Stimulated activated CD4-positive, alpha-beta T cell treated with anti-CD3 and anti-CD28 coated beads, TNF-alpha, amount 100 ng/mL, for 4 hours (primary cell): Measurements from ENCODE around the gene ULK3.

Experiments used
- DNase-seq, 3 experiments: peaks; one replicate each; pipeline ENCODE4 v3.0.0-alpha.2; 2020; ENCODE audit warnings: low read depth in 3 of 3

The ULK3 gene

GRCh38 chr15:74840851-74841775 is 1.8 kb downstream of the ULK3 start:
- DNase-seq = no peak

GRCh38 chr15:74839526-74840395 is 3.2 kb downstream of the ULK3 start:
- no peak for DNase-seq

- DNase-seq = no peak
Observed at GRCh38 chr15:74838746-74839525, 4.0 kb downstream of the ULK3 start.

GRCh38 chr15:74838137-74838516 is 4.8 kb downstream of the ULK3 start:
- no peak for DNase-seq

- DNase-seq = no peak
Observed at GRCh38 chr15:74837482-74838136, 5.3 kb downstream of the ULK3 start.

GRCh38 chr15:74836846-74837245 is 6.1 kb downstream of the ULK3 start:
- DNase-seq = no peak

- no peak for DNase-seq
Observed at GRCh38 chr15:74835312-74835823, 7.6 kb downstream of the ULK3 start.

GRCh38 chr15:74833376-74834107 is 9.4 kb downstream of the ULK3 start:
- DNase-seq = no peak

- DNase-seq = no peak
Observed at GRCh38 chr15:74832826-74833225, 10.1 kb downstream of the ULK3 start.

GRCh38 chr15:74831813-74832495 is 11.0 kb downstream of the ULK3 start:
- no peak for DNase-seq

GRCh38 chr15:74830868-74831267 is 12.1 kb downstream of the ULK3 start:
- no peak for DNase-seq

- DNase-seq = no peak
Observed at GRCh38 chr15:74829991-74830390, 13.0 kb downstream of the ULK3 start.

- no peak for DNase-seq
Observed at GRCh38 chr15:74829486-74829885, 13.5 kb downstream of the ULK3 start.

- DNase-seq = no peak
Observed at GRCh38 chr15:74828835-74829234, 14.1 kb downstream of the ULK3 start.

- DNase-seq = no peak
Observed at GRCh38 chr15:74827614-74828013, 15.3 kb downstream of the ULK3 start.

- DNase-seq = no peak
Observed at GRCh38 chr15:74826921-74827320, 16.0 kb downstream of the ULK3 start.

- no peak for DNase-seq
Observed at GRCh38 chr15:74826364-74826819, 16.6 kb downstream of the ULK3 start, which contains the start of gene CPLX3. Gene CPLX3, plus strand, starts transcription at chr15:74826627. Its CDS starts 77 bp downstream, at chr15:74826704.

GRCh38 chr15:74825866-74826265 is 17.1 kb downstream of the ULK3 start:
- no peak for DNase-seq

- no peak for DNase-seq
Observed at GRCh38 chr15:74824976-74825375, 18.0 kb downstream of the ULK3 start.

GRCh38 chr15:74823324-74823723 is 19.6 kb downstream of the ULK3 start:
- no peak for DNase-seq
